H9 (cell line): ENCODE data around the gene NOVA2. TPM values are rescaled to one million over a fixed set of nuclear protein-coding genes. Genes with fewer than 3 reads are reported as not detected.

Experiments
- DNase-seq: peaks from one replicate; pipeline ENCODE4 v3.0.0-alpha.2; 2017
- H2AFZ ChIP-seq: one replicate; pipeline ENCODE4 v1.6.1; 2013; ENCODE audit warnings: mild to moderate bottlenecking, low read length, control low read depth, moderate library complexity
- H2AK5ac ChIP-seq: 2 replicates; pipeline ENCODE4 v1.6.1; 2013; ENCODE audit warnings: low read length, control low read depth, mixed read lengths; ENCODE audit not compliant: insufficient read length
- H2BK120ac ChIP-seq: one replicate; pipeline ENCODE4 v1.6.1; 2013; ENCODE audit warnings: low read depth, mild to moderate bottlenecking, low read length, control low read depth, inconsistent platforms; ENCODE audit not compliant: poor library complexity, severe bottlenecking
- H2BK12ac ChIP-seq: 2 replicates; pipeline ENCODE4 v1.6.1; 2013; ENCODE audit warnings: low read length, control low read depth, mixed read lengths, low read depth; ENCODE audit not compliant: insufficient read length
- H2BK15ac ChIP-seq: 2 replicates; pipeline ENCODE4 v1.6.1; 2013; ENCODE audit warnings: low read depth, low read length, control low read depth
- H2BK20ac ChIP-seq: one replicate; pipeline ENCODE4 v1.6.1; 2013; ENCODE audit warnings: low read depth, mild to moderate bottlenecking, low read length, control low read depth, inconsistent platforms; ENCODE audit not compliant: poor library complexity, severe bottlenecking
- H2BK5ac ChIP-seq: 2 replicates; pipeline ENCODE4 v1.6.1; 2013; ENCODE audit warnings: low read length, control low read depth, mixed read lengths; ENCODE audit not compliant: insufficient read length
- H3K14ac ChIP-seq: 2 replicates; pipeline ENCODE4 v1.6.1; 2013; ENCODE audit warnings: low read length, control low read depth; ENCODE audit not compliant: insufficient read depth
- H3K18ac ChIP-seq: 2 replicates; pipeline ENCODE4 v1.6.1; 2013; ENCODE audit warnings: low read depth, mild to moderate bottlenecking, mixed read lengths, low read length, control low read depth; ENCODE audit not compliant: insufficient read length
- H3K23ac ChIP-seq: 2 replicates; pipeline ENCODE4 v1.6.1; 2013; ENCODE audit warnings: low read length, control low read depth, mixed read lengths, low read depth; ENCODE audit not compliant: insufficient read length
- H3K23me2 ChIP-seq: 2 replicates; pipeline ENCODE4 v1.6.1; 2013; ENCODE audit warnings: low read depth, mild to moderate bottlenecking, mixed read lengths, low read length, control low read depth; ENCODE audit not compliant: insufficient read length, poor library complexity, severe bottlenecking
- H3K27ac ChIP-seq: 2 replicates; pipeline ENCODE4 v1.5.1; 2013; ENCODE audit warnings: low read length, control low read depth, mixed read lengths, low read depth; ENCODE audit not compliant: insufficient read length
- H3K27me3 ChIP-seq: 2 replicates; pipeline ENCODE4 v1.6.1; 2013; ENCODE audit warnings: low read length, control low read depth, inconsistent platforms; ENCODE audit not compliant: insufficient read depth
- H3K4ac ChIP-seq: 2 replicates; pipeline ENCODE4 v1.6.1; 2013; ENCODE audit warnings: low read depth, mild to moderate bottlenecking, control low read depth, inconsistent platforms, low read length, moderate library complexity
- H3K4me1 ChIP-seq: 2 replicates; pipeline ENCODE4 v1.6.1; 2013; ENCODE audit warnings: low read length, control low read depth, inconsistent platforms; ENCODE audit not compliant: insufficient read depth
- H3K4me2 ChIP-seq: 2 replicates; pipeline ENCODE4 v1.6.1; 2013; ENCODE audit warnings: low read length, control low read depth, mixed read lengths; ENCODE audit not compliant: insufficient read length, insufficient read depth
- H3K56ac ChIP-seq: 2 replicates; pipeline ENCODE4 v1.6.1; 2013; ENCODE audit warnings: low read depth, mild to moderate bottlenecking, mixed read lengths, low read length, control low read depth; ENCODE audit not compliant: insufficient read length
- H3K79me1 ChIP-seq: 2 replicates; pipeline ENCODE4 v1.6.1; 2013; ENCODE audit warnings: low read depth, mild to moderate bottlenecking, moderate library complexity, low read length, control low read depth, inconsistent platforms; ENCODE audit not compliant: insufficient read depth, poor library complexity, severe bottlenecking
- H3K79me2 ChIP-seq: 2 replicates; pipeline ENCODE4 v1.6.1; 2013; ENCODE audit warnings: low read length, control low read depth, inconsistent platforms; ENCODE audit not compliant: insufficient read depth
- H3K9ac ChIP-seq: 2 replicates; pipeline ENCODE4 v1.6.1; 2013; ENCODE audit warnings: low read length, control low read depth, mixed read lengths; ENCODE audit not compliant: insufficient read length; ENCODE audit errors: extremely low read depth
- H3K9me3 ChIP-seq: one replicate; pipeline ENCODE4 v1.6.1; 2013; ENCODE audit warnings: low read depth, low read length, inconsistent platforms; ENCODE audit not compliant: control insufficient read depth
- H3T11ph ChIP-seq: one replicate; pipeline ENCODE4 v1.6.1; 2013; ENCODE audit warnings: mild to moderate bottlenecking, low read length, control low read depth, inconsistent platforms
- H4K20me1 ChIP-seq: one replicate; pipeline ENCODE4 v1.6.1; 2013; ENCODE audit not compliant: control insufficient read depth, insufficient read length, insufficient read depth
- H4K5ac ChIP-seq: 2 replicates; pipeline ENCODE4 v1.6.1; 2013; ENCODE audit warnings: low read depth, mild to moderate bottlenecking, mixed read lengths, low read length, control low read depth; ENCODE audit not compliant: insufficient read length
- H4K8ac ChIP-seq: replicated peaks from 2 replicates; pipeline ENCODE4 v1.6.1; 2013; ENCODE audit warnings: low read length, control low read depth, mixed read lengths, low read depth; ENCODE audit not compliant: insufficient read length
- H4K91ac ChIP-seq: 2 replicates; pipeline ENCODE4 v1.6.1; 2013; ENCODE audit warnings: low read depth, mild to moderate bottlenecking, moderate library complexity, mixed read lengths, low read length, control low read depth; ENCODE audit not compliant: insufficient read length
- H3K27ac Mint-ChIP-seq, 3 experiments: 2 replicates in 2 of 3; 3 replicates in 1 of 3; pipeline ENCODE4 v1.8.0; 2020 to 2021; ENCODE audit warnings: mixed read lengths in 3 of 3, mild to moderate bottlenecking in 1 of 3, moderate library complexity in 1 of 3
- H3K27me3 Mint-ChIP-seq: 2 replicates; pipeline ENCODE4 v1.8.0; 2021; ENCODE audit warnings: low read depth, mild to moderate bottlenecking, moderate library complexity, mixed read lengths
- H3K36me3 Mint-ChIP-seq, 3 experiments: 2 replicates in 2 of 3; 3 replicates in 1 of 3; pipeline ENCODE4 v1.8.0; 2020 to 2021; ENCODE audit warnings: low read depth in 3 of 3, mixed read lengths in 3 of 3; ENCODE audit not compliant: insufficient read depth in 1 of 3
- H3K4me1 Mint-ChIP-seq, 2 experiments: 2 replicates each; pipeline ENCODE4 v1.8.0; 2020; ENCODE audit warnings: mixed read lengths in 2 of 2
- H3K4me3 Mint-ChIP-seq, 2 experiments: 2 replicates in 1 of 2; 3 replicates in 1 of 2; pipeline ENCODE4 v1.8.0; 2020 to 2021; ENCODE audit warnings: mild to moderate bottlenecking in 2 of 2, mixed read lengths in 2 of 2, moderate library complexity in 1 of 2
- H3K9me3 Mint-ChIP-seq, 2 experiments: 2 replicates in 1 of 2; 3 replicates in 1 of 2; pipeline ENCODE4 v1.8.0; 2020; ENCODE audit warnings: mild to moderate bottlenecking in 2 of 2, mixed read lengths in 2 of 2, moderate library complexity in 1 of 2
- WGBS: extraction: QIAGEN DNeasy Blood & Tissue Kit; methylation state at CpG from one replicate; pipeline ENCODE4 v1.1.7; 2013; ENCODE audit warnings: missing lambda C conversion rate, low lambda C conversion rate, mixed read lengths; ENCODE audit not compliant: insufficient read length; ENCODE audit errors: extremely low coverage; 5-methylcytosine and 5-hydroxymethylcytosine counted together
- total RNA-seq: library from RNA; stranded (reverse); gene quantifications from 2 replicates; pipeline ENCODE4 v1.2.1, GENCODE V29; 2021
- TF ChIP-seq, protein P1 (sequence below): fragments of 200-600 bp; sonication (generic); conservative IDR thresholded peaks from 3 replicates; pipeline ENCODE4 v1.8.0; 2021; ENCODE audit warnings: antibody characterized with exemption, mild to moderate bottlenecking

Gene NOVA2
- total RNA-seq, 1 experiment from 2014 or later, result 8.8 TPM

DNA sequence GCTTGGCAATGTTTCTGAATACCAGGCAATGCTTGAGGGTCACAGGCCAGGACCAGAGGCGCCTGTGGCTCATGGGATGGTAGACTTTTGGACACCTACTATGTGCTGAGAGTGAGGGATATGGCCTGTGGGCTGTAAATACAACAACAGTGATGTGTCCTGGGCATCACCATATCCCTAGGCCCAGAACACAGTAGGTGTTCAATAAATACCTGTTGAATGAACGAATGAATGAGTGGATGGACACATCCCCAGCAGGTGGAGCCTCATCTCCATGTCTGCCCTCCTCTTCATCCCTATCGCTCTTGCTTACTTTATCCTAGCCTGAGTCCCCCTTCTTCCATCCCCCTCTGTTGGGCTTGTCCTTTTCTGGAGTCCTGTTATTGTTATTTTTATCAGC lies 42.6 kb downstream of the NOVA2 start:
- no CpG with 5 or more reads among the region's 3 CpGs for whole genome bisulfite sequencing
- no peak overlapping the region for H2AK5ac ChIP-seq

More for the DNA sequence above, 42.6 kb downstream of the NOVA2 start:
- no peak overlapping the region for H3K4me2 ChIP-seq
- H3K79me1 ChIP-seq, result no peaks in the 10 kb centered on the region
- H3K9me3 ChIP-seq, result no peaks in the 10 kb centered on the region
- H2BK12ac ChIP-seq, result no peak overlapping the region
- no peak overlapping the region for H3T11ph ChIP-seq
- no peak overlapping the region for H2AFZ ChIP-seq
- H3K27ac ChIP-seq, result no peak overlapping the region
- H2BK15ac ChIP-seq, result no peak overlapping the region
- Mint-ChIP-seq H3K27me3 (peaks cover 72% of the 10 kb centered on the region), H3K9me3 (no peaks in the 10 kb centered on the region; a peak in 2 of 5 replicates), H3K4me1 (peaks cover 6 to 33% of the 10 kb centered on the region in 2 experiments), H3K27ac (no peak overlapping the region), H3K4me3 (no peak overlapping the region), H3K36me3 (no peaks in the 10 kb centered on the region)
- no peak overlapping the region for H4K91ac ChIP-seq
- H3K23me2 ChIP-seq, result peaks cover 4% of the 10 kb centered on the region
- H4K20me1 ChIP-seq, result no peaks in the 10 kb centered on the region
- H4K8ac ChIP-seq, result no peak overlapping the region
- no peak overlapping the region for H3K18ac ChIP-seq
- no peak overlapping the region for H3K23ac ChIP-seq
- no peaks in the 10 kb centered on the region; the same call in 1 of the 2 replicates for H3K27me3 ChIP-seq
- no peak overlapping the region for H2BK20ac ChIP-seq
- H2BK120ac ChIP-seq, result no peak overlapping the region
- no peak overlapping the region for H3K9ac ChIP-seq
- 0 out of 2 replicates have a peak, but pooled peaks cover 3% of the 10 kb centered on the region for H3K4me1 ChIP-seq
- H3K56ac ChIP-seq, result no peak overlapping the region
- H3K4ac ChIP-seq, result no peak overlapping the region
- DNase-seq, result no peak
- H4K5ac ChIP-seq, result no peak overlapping the region
- no peak overlapping the region for H2BK5ac ChIP-seq
- TF ChIP-seq, protein P1, sequence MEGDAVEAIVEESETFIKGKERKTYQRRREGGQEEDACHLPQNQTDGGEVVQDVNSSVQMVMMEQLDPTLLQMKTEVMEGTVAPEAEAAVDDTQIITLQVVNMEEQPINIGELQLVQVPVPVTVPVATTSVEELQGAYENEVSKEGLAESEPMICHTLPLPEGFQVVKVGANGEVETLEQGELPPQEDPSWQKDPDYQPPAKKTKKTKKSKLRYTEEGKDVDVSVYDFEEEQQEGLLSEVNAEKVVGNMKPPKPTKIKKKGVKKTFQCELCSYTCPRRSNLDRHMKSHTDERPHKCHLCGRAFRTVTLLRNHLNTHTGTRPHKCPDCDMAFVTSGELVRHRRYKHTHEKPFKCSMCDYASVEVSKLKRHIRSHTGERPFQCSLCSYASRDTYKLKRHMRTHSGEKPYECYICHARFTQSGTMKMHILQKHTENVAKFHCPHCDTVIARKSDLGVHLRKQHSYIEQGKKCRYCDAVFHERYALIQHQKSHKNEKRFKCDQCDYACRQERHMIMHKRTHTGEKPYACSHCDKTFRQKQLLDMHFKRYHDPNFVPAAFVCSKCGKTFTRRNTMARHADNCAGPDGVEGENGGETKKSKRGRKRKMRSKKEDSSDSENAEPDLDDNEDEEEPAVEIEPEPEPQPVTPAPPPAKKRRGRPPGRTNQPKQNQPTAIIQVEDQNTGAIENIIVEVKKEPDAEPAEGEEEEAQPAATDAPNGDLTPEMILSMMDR, result peak; percentile 24; the same call in 1 of the 3 replicates
- H3K79me2 ChIP-seq, result no peaks in the 10 kb centered on the region
- no peak overlapping the region for H3K14ac ChIP-seq
